ENCODE measurements around the gene SLC7A9. TPM values are rescaled to one million over a fixed set of nuclear protein-coding genes. Genes with fewer than 3 reads are reported as not detected.

The SLC7A9 gene
- total RNA-seq, 4 donors from 2014 or later, result 1.1 TPM; not detected in 3

GRCh38 chr19:32862173-32862572, 7.4 kb downstream of the SLC7A9 start:
- intact Hi-C loops (cut with DNase I; ENCODE audit: low total_unique reads), result no loop called here
- DNase-seq, result no peak
- TF ChIP-seq POLR2A (IDR thresholded peaks at IDR 0.05) (no peak), CTCF (IDR thresholded peaks at IDR 0.05) (no peak)

GRCh38 chr19:32861596-32861995, 8.0 kb downstream of the SLC7A9 start:
- H3K4me1 ChIP-seq, result no peaks in the 10 kb centered on the region
- H3K36me3 ChIP-seq, result no peaks in the 10 kb centered on the region
- H3K27ac ChIP-seq, result no peak overlapping the region
- H3K4me3 ChIP-seq, result no peak overlapping the region
- TF ChIP-seq POLR2A (IDR thresholded peaks at IDR 0.05), result no peak
- no peak for TF ChIP-seq CTCF (IDR thresholded peaks at IDR 0.05)
- DNase-seq, result no peak
- intact Hi-C loops (cut with DNase I; ENCODE audit: low total_unique reads), result no loop called here
- H3K9me3 ChIP-seq, result no peaks in the 10 kb centered on the region
- no peaks in the 10 kb centered on the region for H3K27me3 ChIP-seq

More at GRCh38 chr19:32862173-32862572, 7.4 kb downstream of the SLC7A9 start:
- no peak overlapping the region for H3K27ac ChIP-seq
- no peaks in the 10 kb centered on the region for H3K4me1 ChIP-seq
- no peak overlapping the region for H3K4me3 ChIP-seq
- H3K27me3 ChIP-seq, result no peaks in the 10 kb centered on the region
- no peaks in the 10 kb centered on the region for H3K9me3 ChIP-seq
- no peaks in the 10 kb centered on the region for H3K36me3 ChIP-seq

GRCh38 chr19:32859591-32859990, 10.0 kb downstream of the SLC7A9 start:
- intact Hi-C loops (cut with DNase I; ENCODE audit: low total_unique reads), result no loop called here
- no peak overlapping the region for H3K27ac ChIP-seq
- H3K36me3 ChIP-seq, result no peaks in the 10 kb centered on the region
- no peaks in the 10 kb centered on the region for H3K9me3 ChIP-seq
- no peaks in the 10 kb centered on the region for H3K27me3 ChIP-seq
- no peaks in the 10 kb centered on the region for H3K4me1 ChIP-seq
- TF ChIP-seq POLR2A (IDR thresholded peaks at IDR 0.05), result no peak
- no peak for TF ChIP-seq CTCF (IDR thresholded peaks at IDR 0.05)
- DNase-seq, result no peak
- no peak overlapping the region for H3K4me3 ChIP-seq

- H3K4me3 ChIP-seq, result no peak overlapping the region
- H3K9me3 ChIP-seq, result no peaks in the 10 kb centered on the region
- no peak for DNase-seq
- no peak for TF ChIP-seq CTCF (IDR thresholded peaks at IDR 0.05)
- TF ChIP-seq POLR2A (IDR thresholded peaks at IDR 0.05), result no peak
- no peaks in the 10 kb centered on the region for H3K4me1 ChIP-seq
- no peaks in the 10 kb centered on the region for H3K36me3 ChIP-seq
- intact Hi-C loops (cut with DNase I; ENCODE audit: low total_unique reads), result no loop called here
- no peaks in the 10 kb centered on the region for H3K27me3 ChIP-seq
- no peak overlapping the region for H3K27ac ChIP-seq
Observed at GRCh38 chr19:32858559-32858958, 11.0 kb downstream of the SLC7A9 start.

GRCh38 chr19:32858155-32858554, 11.4 kb downstream of the SLC7A9 start:
- intact Hi-C loops (cut with DNase I; ENCODE audit: low total_unique reads), result no loop called here
- Histone ChIP-seq H3K27me3 (no peaks in the 10 kb centered on the region), H3K9me3 (no peaks in the 10 kb centered on the region), H3K4me1 (no peaks in the 10 kb centered on the region), H3K36me3 (no peaks in the 10 kb centered on the region), H3K4me3 (no peak overlapping the region), H3K27ac (no peak overlapping the region)
- TF ChIP-seq POLR2A (IDR thresholded peaks at IDR 0.05) (no peak), CTCF (IDR thresholded peaks at IDR 0.05) (no peak)
- no peak for DNase-seq
